ENCODE results near the gene SBF2. TPM values are rescaled to one million over a fixed set of nuclear protein-coding genes. Genes with fewer than 3 reads are reported as not detected.

Gene SBF2
- total RNA-seq, 4 donors from 2014 or later, result 42.3 to 106 (median 45.3) TPM

DNA sequence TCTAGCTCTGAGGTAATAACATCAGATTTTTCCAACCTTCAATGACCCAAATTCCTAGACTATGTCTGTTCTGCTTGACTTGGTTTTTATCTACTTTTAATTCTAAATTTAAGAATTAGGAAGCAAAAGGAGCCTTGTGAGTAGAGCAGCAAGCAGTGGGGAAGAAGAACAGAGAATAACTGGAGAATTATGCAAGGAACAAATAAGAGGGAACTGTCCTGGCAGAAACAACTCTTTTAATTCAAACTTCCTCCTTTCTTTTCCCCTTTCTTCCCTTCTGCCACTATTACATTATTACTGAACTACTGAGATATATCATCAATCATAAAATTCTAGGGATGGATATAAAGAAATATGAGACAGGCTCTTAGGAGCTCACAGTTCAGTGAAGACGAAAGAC lies 276.1 kb downstream of the SBF2 start:
- H3K27ac ChIP-seq, result no peak overlapping the region
- H3K36me3 ChIP-seq, result no peaks in the 10 kb centered on the region
- no peaks in the 10 kb centered on the region for H3K4me1 ChIP-seq
- no peaks in the 10 kb centered on the region for H3K27me3 ChIP-seq
- 100% methylated on average over 1 of the region's 1 CpG for WGBS
- no peak overlapping the region for H3K4me3 ChIP-seq
- DNase-seq (ENCODE audit: low spot score in 2 of 2), result no peak
- no peaks in the 10 kb centered on the region for H3K9me3 ChIP-seq
- TF ChIP-seq POLR2A (IDR thresholded peaks at IDR 0.05) (no peak), EP300 (IDR thresholded peaks at IDR 0.05) (no peak), POLR2AphosphoS5 (IDR thresholded peaks at IDR 0.05) (no peak)
- TF ChIP-seq, protein P1, sequence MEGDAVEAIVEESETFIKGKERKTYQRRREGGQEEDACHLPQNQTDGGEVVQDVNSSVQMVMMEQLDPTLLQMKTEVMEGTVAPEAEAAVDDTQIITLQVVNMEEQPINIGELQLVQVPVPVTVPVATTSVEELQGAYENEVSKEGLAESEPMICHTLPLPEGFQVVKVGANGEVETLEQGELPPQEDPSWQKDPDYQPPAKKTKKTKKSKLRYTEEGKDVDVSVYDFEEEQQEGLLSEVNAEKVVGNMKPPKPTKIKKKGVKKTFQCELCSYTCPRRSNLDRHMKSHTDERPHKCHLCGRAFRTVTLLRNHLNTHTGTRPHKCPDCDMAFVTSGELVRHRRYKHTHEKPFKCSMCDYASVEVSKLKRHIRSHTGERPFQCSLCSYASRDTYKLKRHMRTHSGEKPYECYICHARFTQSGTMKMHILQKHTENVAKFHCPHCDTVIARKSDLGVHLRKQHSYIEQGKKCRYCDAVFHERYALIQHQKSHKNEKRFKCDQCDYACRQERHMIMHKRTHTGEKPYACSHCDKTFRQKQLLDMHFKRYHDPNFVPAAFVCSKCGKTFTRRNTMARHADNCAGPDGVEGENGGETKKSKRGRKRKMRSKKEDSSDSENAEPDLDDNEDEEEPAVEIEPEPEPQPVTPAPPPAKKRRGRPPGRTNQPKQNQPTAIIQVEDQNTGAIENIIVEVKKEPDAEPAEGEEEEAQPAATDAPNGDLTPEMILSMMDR (IDR thresholded peaks at IDR 0.05), result no peak

DNA sequence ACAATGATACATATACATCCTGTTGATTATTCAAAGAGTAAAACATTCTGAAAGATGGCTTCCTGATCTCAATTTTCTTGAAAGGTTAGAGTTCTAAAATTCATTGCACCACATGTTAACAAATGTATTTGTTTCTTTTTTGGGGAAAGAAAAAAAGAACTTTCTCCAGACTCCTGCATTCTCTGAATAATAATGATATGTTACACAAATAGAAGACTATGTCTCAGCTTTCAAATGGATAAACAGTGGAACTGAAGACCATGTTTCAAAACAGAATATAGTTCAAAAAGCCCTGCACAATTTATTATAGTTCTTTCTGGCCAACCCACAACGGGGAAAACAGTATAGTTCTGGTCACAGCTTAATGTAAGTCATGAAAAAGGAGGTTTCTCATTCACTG lies 277.0 kb downstream of the SBF2 start:
- Histone ChIP-seq H3K4me1 (no peaks in the 10 kb centered on the region), H3K36me3 (no peaks in the 10 kb centered on the region), H3K27ac (no peak overlapping the region), H3K4me3 (no peak overlapping the region), H3K9me3 (no peaks in the 10 kb centered on the region), H3K27me3 (no peaks in the 10 kb centered on the region)
- no peak for DNase-seq (ENCODE audit: low spot score in 2 of 2)
- WGBS, result 66% methylated on average over 1 of the region's 1 CpG
- TF ChIP-seq POLR2AphosphoS5 (IDR thresholded peaks at IDR 0.05) (no peak), EP300 (IDR thresholded peaks at IDR 0.05) (no peak), POLR2A (IDR thresholded peaks at IDR 0.05) (no peak)
- TF ChIP-seq, protein P1 (IDR thresholded peaks at IDR 0.05), result no peak

GRCh38 chr11:10012068-10012467 lies 282.0 kb downstream of the SBF2 start:
- WGBS, result 86% methylated on average over 3 of the region's 3 CpGs
- DNase-seq (ENCODE audit: low spot score in 2 of 2), result no peak
- Histone ChIP-seq H3K36me3 (no peaks in the 10 kb centered on the region), H3K27me3 (no peaks in the 10 kb centered on the region), H3K27ac (no peak overlapping the region), H3K4me3 (no peak overlapping the region), H3K9me3 (peaks cover 4% of the 10 kb centered on the region), H3K4me1 (no peaks in the 10 kb centered on the region)
- TF ChIP-seq POLR2A (IDR thresholded peaks at IDR 0.05) (no peak), POLR2AphosphoS5 (IDR thresholded peaks at IDR 0.05) (no peak), EP300 (IDR thresholded peaks at IDR 0.05) (no peak)
- TF ChIP-seq, protein P1 (IDR thresholded peaks at IDR 0.05), result no peak

- Histone ChIP-seq H3K36me3 (no peaks in the 10 kb centered on the region), H3K4me3 (no peak overlapping the region), H3K27ac (no peak overlapping the region), H3K27me3 (no peaks in the 10 kb centered on the region), H3K9me3 (peaks cover 11% of the 10 kb centered on the region), H3K4me1 (no peaks in the 10 kb centered on the region)
- no peak for TF ChIP-seq EP300 (IDR thresholded peaks at IDR 0.05)
- WGBS, result 96% methylated on average over 5 of the region's 5 CpGs
- DNase-seq (ENCODE audit: low spot score in 2 of 2), result no peak
Observed at GRCh38 chr11:10005955-10006525, 288.0 kb downstream of the SBF2 start.

GRCh38 chr11:10004526-10005113 lies 289.4 kb downstream of the SBF2 start:
- H3K27ac ChIP-seq, result no peak overlapping the region
- H3K4me1 ChIP-seq, result no peaks in the 10 kb centered on the region
- WGBS, result 100% methylated on average over 1 of the region's 1 CpG
- no peak overlapping the region for H3K4me3 ChIP-seq
- peaks cover 4% of the 10 kb centered on the region for H3K36me3 ChIP-seq
- TF ChIP-seq, protein P1 (IDR thresholded peaks at IDR 0.05), result no peak
- TF ChIP-seq EP300 (IDR thresholded peaks at IDR 0.05) (no peak), POLR2A (IDR thresholded peaks at IDR 0.05) (no peak), POLR2AphosphoS5 (IDR thresholded peaks at IDR 0.05) (no peak)
- peaks cover 7% of the 10 kb centered on the region for H3K9me3 ChIP-seq
- no peak for DNase-seq (ENCODE audit: low spot score in 2 of 2)
- H3K27me3 ChIP-seq, result no peaks in the 10 kb centered on the region
